LoVo (cell line): ENCODE measurements around the gene HDAC4.

Experiments used
- DNase-seq: peaks from one replicate; pipeline ENCODE4 v3.0.0-alpha.2; 2016; ENCODE audit warnings: low spot score

The HDAC4 gene

GRCh38 chr2:239200646-239201530 lies 199.9 kb downstream of the HDAC4 start:
- DNase-seq = no peak

- no peak for DNase-seq
These were observed 201.6 kb downstream of the HDAC4 start for GRCh38 chr2:239199041-239199768.

- no peak for DNase-seq
These were observed 202.6 kb downstream of the HDAC4 start for GRCh38 chr2:239198221-239198620.

GRCh38 chr2:239197146-239197545 lies 203.7 kb downstream of the HDAC4 start:
- DNase-seq = no peak

- no peak for DNase-seq
These were observed 204.3 kb downstream of the HDAC4 start for GRCh38 chr2:239196474-239197021.

- DNase-seq = no peak
These were observed 204.8 kb downstream of the HDAC4 start for GRCh38 chr2:239195992-239196391.

- DNase-seq = no peak
These were observed 205.4 kb downstream of the HDAC4 start for GRCh38 chr2:239195318-239195871.

GRCh38 chr2:239194731-239195317 lies 206.0 kb downstream of the HDAC4 start:
- no peak for DNase-seq

GRCh38 chr2:239193925-239194677 lies 206.7 kb downstream of the HDAC4 start:
- DNase-seq = no peak

GRCh38 chr2:239193401-239193811 lies 207.4 kb downstream of the HDAC4 start:
- no peak for DNase-seq

GRCh38 chr2:239192975-239193374 lies 207.8 kb downstream of the HDAC4 start:
- no peak for DNase-seq

GRCh38 chr2:239192456-239192855 lies 208.4 kb downstream of the HDAC4 start:
- DNase-seq = no peak

GRCh38 chr2:239190921-239191885 lies 209.6 kb downstream of the HDAC4 start:
- no peak for DNase-seq

GRCh38 chr2:239190361-239190760 lies 210.5 kb downstream of the HDAC4 start:
- DNase-seq = no peak

- DNase-seq = no peak
These were observed 211.1 kb downstream of the HDAC4 start for GRCh38 chr2:239189711-239190131.

- no peak for DNase-seq
These were observed 212.3 kb downstream of the HDAC4 start for GRCh38 chr2:239188536-239188935.

- no peak for DNase-seq
These were observed 213.2 kb downstream of the HDAC4 start for GRCh38 chr2:239187464-239188253.

- DNase-seq = no peak
These were observed 214.1 kb downstream of the HDAC4 start for GRCh38 chr2:239186516-239187357.
